ENCODE results near the gene LGALS9. TPM values are rescaled to one million over a fixed set of nuclear protein-coding genes. Genes with fewer than 3 reads are reported as not detected.
A peak's percentile ranks its signal among the peaks of the same experiment; 100 is the strongest.

The LGALS9 gene
- total and polyA plus RNA-seq, 5 experiments from 2014 or later, result 4.5 to 9.7 (median 8.4) TPM

DNA sequence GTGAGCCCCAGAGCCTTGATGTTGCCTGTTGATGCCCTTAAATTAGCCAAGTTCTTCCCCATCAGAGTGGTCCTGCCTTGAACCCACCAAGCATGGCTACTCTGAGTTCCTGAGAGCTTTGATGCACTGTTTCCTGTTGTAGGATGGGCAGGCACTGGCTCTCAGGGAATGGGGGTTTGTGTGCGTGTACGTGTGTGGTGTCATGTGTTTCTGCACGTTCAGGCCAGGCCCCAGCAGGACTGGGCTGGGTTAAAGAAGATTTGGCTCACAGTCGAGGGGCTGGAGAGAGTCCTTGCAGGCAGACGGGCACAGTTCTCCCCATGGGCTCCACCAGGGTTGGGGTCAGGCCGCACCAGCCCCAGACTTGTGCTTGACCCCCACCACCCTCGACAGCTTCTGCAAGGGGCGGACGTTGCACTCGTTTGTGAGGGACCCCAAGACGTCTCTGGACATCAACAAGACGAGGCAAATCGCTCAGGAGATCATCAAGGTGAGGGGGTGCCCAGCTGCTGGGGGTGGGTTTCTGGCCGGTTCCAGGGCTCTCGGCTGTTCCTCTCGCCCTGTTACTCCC, 23.4 kb upstream of the LGALS9 start:
- DNase-seq (no peak), ATAC-seq (no peak)
- Mint-ChIP-seq H3K9me3 (no peaks in the 10 kb centered on the region), H3K36me3 (peaks cover 0 to 42% (median 8%) of the 10 kb centered on the region in 3 donors), H3K27me3 (no peaks in the 10 kb centered on the region), H3K27ac (no peak overlapping the region), H3K4me3 (no peak overlapping the region), H3K4me1 (peaks cover 0 to 2% (median 2%) of the 10 kb centered on the region in 4 donors)
- POLR2A ChIA-PET, result no interaction called here

DNA sequence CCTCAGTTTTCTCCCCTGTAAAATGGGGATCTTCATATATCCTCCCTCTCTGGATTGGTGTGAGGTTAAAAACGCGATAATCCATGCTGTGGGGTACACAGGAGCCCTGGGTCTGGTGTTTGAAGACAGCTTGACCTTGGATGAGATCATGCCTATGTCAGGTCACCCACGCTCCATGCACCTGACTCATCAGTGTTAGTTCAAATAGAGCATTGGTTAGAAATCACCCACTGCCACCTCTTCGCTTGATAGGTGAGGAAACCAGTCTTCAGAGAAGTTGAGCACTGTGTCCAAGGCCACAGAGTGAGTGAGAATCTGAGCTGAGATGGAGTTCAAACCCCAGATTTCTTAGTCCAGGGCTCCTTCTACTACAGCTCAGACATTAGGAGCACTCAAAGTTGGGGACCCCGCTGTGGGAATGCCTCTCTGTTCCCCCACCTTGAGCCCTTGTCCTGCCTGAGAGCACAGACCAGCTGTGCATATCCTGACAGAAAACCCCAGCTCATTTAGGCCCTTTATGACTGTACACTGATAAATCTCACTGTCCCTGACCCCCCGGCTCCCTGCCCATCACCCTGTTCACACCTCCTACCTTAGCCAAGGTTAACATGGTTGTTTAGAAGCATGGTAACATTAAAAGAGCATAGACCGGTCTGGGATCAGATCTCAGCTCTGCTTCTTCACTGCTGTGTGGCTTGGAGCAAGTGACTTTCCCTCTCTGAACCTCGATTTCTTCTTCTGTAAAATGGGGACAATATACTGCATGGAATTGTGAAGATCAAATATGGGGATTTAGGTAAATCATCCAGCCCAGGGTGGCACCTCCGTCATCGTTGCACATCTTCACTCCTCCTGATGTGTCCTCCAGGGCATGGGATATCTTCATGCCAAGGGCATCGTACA, 22.4 kb upstream of the LGALS9 start:
- Mint-ChIP-seq H3K4me1 (no peaks in the 10 kb centered on the region), H3K4me3 (no peak overlapping the region), H3K27ac (no peak overlapping the region), H3K9me3 (no peaks in the 10 kb centered on the region), H3K36me3 (peaks cover 0 to 49% (median 8%) of the 10 kb centered on the region in 3 donors), H3K27me3 (no peaks in the 10 kb centered on the region)
- DNase-seq, result no peak
- no peak for ATAC-seq
- POLR2A ChIA-PET, result no interaction called here

DNA sequence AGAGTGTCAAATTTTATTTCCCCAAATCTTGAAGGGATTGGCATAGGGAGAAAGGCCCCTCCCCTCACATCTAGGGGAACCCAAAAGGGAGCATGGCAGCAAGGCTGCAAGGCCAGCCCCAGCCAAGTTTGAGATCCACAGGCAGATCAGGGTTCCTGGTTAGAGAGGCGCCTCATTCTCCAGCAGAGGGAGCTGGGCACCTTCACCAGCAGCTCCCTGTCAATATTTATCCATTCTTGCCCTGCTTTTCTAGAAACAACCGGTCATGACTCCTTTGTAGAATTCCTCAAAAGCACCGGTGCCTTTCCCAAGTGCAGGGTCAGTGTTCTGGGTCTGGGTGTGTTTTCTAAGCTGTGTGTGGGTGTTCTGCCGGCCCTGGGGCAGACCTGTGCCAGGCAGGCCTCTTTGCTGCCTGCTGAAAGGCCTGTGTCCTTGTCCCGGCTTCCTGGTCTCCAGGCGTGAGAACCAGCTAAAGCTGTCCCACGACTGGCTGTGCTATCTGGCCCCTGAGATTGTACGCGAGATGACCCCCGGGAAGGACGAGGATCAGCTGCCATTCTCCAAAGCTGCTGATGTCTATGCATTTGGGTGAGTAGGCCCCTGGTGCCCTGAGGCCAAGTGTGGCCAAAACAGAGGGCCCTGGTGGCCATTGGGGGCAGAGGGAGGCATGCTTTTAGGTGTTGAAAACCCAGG, 21.2 kb upstream of the LGALS9 start:
- POLR2A ChIA-PET, result no interaction called here
- Mint-ChIP-seq H3K27ac (peak overlapping the region in 1 of 10 donors; percentile 12), H3K36me3 (peaks cover 0 to 58% (median 13%) of the 10 kb centered on the region in 3 donors)

DNA sequence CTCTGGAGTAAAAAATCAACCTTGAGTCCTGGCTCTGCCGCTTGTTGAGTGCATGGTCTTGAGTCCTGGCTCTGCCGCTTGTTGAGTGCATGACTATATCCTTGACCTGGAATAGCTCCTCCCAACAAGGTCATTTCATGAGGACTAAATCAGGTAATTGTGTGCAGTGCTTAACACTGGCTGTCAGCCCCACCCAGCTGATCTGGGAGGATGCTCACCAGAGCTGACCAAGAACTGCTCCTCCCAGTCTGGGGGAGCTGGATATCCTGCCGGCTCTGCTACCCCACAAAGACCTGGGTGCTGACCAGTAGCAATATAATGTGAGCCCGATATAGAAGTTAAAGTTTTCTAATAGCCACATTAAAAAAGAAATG, 20.7 kb upstream of the LGALS9 start:
- DNase-seq, result no peak
- Mint-ChIP-seq H3K9me3 (no peaks in the 10 kb centered on the region), H3K36me3 (peaks cover 5 to 60% (median 19%) of the 10 kb centered on the region in 3 donors), H3K4me1 (no peaks in the 10 kb centered on the region), H3K27ac (no peak overlapping the region), H3K4me3 (no peak overlapping the region), H3K27me3 (no peaks in the 10 kb centered on the region)
- POLR2A ChIA-PET, result no interaction called here
- no peak for ATAC-seq

More for the DNA sequence above, 21.2 kb upstream of the LGALS9 start:
- DNase-seq (peak in 2 of 10 donors; percentile 11 to 26), ATAC-seq (no peak)
- H3K9me3 Mint-ChIP-seq, result no peaks in the 10 kb centered on the region
- H3K4me3 Mint-ChIP-seq, result no peak overlapping the region
- no peaks in the 10 kb centered on the region for H3K4me1 Mint-ChIP-seq
- H3K27me3 Mint-ChIP-seq, result no peaks in the 10 kb centered on the region

DNA sequence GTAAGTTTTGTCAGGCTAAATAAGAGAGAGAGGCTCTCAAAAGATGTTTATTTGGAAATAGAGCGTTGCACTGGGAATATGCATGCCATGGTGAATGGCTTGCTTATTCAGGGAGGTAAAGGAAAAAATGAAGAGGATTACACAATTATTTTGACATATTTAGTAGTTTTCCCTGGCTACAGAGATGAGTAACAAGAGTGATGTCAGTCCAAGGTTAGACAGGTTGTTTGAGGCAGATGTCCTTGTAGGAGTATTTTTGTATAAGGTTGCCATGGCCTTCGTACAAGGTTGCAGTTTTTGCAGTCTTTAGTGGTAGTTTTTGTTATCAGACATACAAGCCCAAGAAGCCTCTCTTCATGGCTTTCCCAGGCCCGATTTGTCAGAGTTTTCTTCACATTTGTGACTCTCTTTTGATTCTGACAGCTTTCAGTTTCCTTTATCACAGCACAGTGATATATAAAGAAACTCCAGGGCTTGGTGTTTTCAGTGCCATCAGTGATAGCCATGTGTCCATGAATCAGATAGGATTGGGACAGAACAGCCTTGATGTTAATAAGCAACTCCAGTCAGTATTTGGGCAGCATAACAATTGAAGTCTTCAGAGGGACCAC, 18.7 kb upstream of the LGALS9 start:
- peaks cover 0 to 4% (median 3%) of the 10 kb centered on the region in 4 donors for H3K4me1 Mint-ChIP-seq
- peaks cover 11 to 62% (median 18%) of the 10 kb centered on the region in 3 donors for H3K36me3 Mint-ChIP-seq
- no peaks in the 10 kb centered on the region for H3K9me3 Mint-ChIP-seq
- no peak overlapping the region for H3K27ac Mint-ChIP-seq
- H3K4me3 Mint-ChIP-seq, result no peak overlapping the region
- DNase-seq, result peak in 1 of 10 donors; percentile 22
- POLR2A ChIA-PET, result no interaction called here
- ATAC-seq, result no peak
- H3K27me3 Mint-ChIP-seq, result no peaks in the 10 kb centered on the region

DNA sequence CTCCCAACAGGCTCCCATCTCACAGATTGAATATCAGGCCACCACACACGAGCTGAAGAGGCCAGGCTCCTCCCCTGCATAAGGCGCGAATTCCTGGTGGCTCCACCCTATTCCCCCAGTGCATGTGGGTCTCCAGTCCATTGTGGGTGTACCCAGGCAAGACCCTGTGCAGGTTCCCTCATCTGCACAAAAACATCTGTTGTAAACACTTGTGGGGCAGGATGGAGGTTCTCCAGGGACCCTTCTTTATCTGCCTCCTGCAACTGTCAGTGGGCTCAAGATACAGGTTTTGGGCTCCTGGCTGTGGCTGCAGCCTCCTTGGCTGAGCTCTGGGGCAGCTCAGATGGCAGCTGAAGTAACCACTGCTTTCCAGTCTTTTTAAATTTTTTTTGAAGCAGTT, 17.6 kb upstream of the LGALS9 start:
- POLR2A ChIA-PET, result no interaction called here
- no peak overlapping the region for H3K27ac Mint-ChIP-seq
- ATAC-seq, result no peak

DNA sequence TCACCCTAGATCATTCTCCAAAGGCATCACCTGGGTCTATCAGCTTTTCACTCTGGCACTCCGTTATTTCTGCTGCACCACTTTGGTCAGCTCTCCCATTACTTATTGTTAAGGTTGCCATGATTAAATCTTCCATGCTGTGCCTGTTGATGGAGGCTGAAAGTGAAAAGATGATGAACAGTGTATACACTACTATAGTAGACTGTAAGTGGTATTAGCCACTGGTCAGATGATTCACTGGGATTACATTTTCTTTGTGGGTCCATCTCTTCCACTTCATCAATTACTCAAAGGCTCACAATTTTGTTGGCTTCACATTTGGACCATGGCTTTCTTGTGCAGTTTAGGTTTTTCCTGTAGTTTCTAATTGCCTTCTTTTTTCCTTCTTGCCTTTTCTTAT, 15.9 kb upstream of the LGALS9 start:
- Mint-ChIP-seq H3K9me3 (no peaks in the 10 kb centered on the region), H3K36me3 (peaks cover 11 to 69% (median 21%) of the 10 kb centered on the region in 3 donors), H3K4me1 (peaks cover 0 to 4% (median 3%) of the 10 kb centered on the region in 4 donors), H3K27me3 (no peaks in the 10 kb centered on the region), H3K27ac (no peak overlapping the region), H3K4me3 (no peak overlapping the region)
- ATAC-seq (no peak), DNase-seq (no peak)
- POLR2A ChIA-PET, result no interaction called here

More for the DNA sequence above, 17.6 kb upstream of the LGALS9 start:
- H3K27me3 Mint-ChIP-seq, result no peaks in the 10 kb centered on the region
- peaks cover 0 to 4% (median 3%) of the 10 kb centered on the region in 4 donors for H3K4me1 Mint-ChIP-seq
- H3K9me3 Mint-ChIP-seq, result no peaks in the 10 kb centered on the region
- peaks cover 11 to 68% (median 19%) of the 10 kb centered on the region in 3 donors for H3K36me3 Mint-ChIP-seq
- no peak overlapping the region for H3K4me3 Mint-ChIP-seq
- peak in 1 of 10 donors; percentile 43 for DNase-seq

DNA sequence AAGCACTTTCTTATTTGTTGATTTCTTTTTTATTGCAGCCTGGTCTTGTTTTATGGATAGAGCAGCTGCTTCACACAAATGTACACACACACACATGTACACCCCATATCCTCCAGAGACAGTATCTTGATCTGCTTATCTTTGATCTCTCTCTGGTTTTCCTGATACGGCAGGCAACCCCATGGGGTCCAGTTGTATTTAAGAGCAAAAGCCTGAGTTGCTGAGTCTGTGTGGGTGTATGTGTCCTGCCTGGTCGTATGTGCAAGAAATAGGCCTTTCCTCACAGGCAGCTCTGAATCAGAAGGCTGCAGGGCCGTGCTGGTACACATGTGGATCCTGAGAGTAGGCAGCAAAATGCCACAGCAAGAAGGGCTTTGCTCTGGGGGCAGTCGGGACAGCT, 14.6 kb upstream of the LGALS9 start:
- H3K4me1 Mint-ChIP-seq, result peaks cover 0 to 6% (median 4%) of the 10 kb centered on the region in 4 donors
- DNase-seq, result no peak
- peaks cover 11 to 68% (median 24%) of the 10 kb centered on the region in 3 donors for H3K36me3 Mint-ChIP-seq
- no peak overlapping the region for H3K4me3 Mint-ChIP-seq
- no peak for ATAC-seq
- H3K9me3 Mint-ChIP-seq, result no peaks in the 10 kb centered on the region
- POLR2A ChIA-PET, result no interaction called here
- peak overlapping the region in 4 of 10 donors; percentile 29 to 78 (median 52) for H3K27ac Mint-ChIP-seq
- H3K27me3 Mint-ChIP-seq, result no peaks in the 10 kb centered on the region

DNA sequence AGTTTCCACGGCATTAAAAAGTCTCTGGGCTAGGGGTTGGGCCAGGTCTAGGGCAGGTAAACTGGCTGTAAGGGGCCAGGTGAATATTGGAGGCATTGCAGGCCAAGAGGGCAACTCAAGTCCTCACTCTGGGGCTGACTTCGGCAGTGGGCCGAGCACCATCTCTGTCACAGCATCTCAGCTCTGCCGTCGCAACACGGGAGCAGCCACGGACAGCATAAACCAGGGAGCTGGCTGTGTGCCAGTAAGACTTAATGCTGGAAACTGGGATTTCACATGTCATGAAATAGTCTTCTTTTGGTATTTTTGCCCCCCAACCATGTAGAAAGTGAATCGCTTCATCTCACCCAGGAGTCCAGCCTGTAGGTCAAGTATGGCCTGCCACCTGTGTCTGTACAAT, 12.6 kb upstream of the LGALS9 start:
- Mint-ChIP-seq H3K4me1 (peaks cover 0 to 6% (median 4%) of the 10 kb centered on the region in 4 donors), H3K9me3 (no peaks in the 10 kb centered on the region), H3K27me3 (no peaks in the 10 kb centered on the region), H3K27ac (no peak overlapping the region), H3K36me3 (peaks cover 11 to 65% (median 21%) of the 10 kb centered on the region in 3 donors), H3K4me3 (no peak overlapping the region)
- ATAC-seq (no peak), DNase-seq (no peak)
- POLR2A ChIA-PET, result no interaction called here

DNA sequence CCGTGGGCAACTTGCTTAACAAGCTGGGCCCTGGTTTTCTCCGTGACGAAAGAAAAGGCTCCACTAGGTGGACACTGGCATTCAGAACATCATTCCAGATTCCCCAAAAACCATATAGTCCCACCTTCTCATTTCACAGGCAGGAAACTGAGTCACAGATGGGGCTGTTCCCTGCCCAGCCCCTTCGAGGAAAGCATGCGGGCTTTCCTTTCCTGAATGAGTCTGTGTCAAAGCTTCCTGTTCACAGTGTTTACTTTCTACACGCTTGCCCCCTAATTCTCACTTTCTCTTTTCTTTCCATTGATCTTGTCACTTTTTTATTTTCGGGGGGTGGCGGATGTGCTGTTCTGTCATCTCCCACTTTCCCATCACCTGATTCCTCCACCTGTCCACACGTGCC, 10.3 kb upstream of the LGALS9 start:
- DNase-seq, result no peak
- Mint-ChIP-seq H3K4me3 (no peak overlapping the region), H3K27ac (peak overlapping the region in 2 of 10 donors; percentile 43 to 80), H3K27me3 (no peaks in the 10 kb centered on the region), H3K36me3 (peaks cover 1 to 49% (median 9%) of the 10 kb centered on the region in 3 donors), H3K4me1 (peaks cover 0 to 6% (median 4%) of the 10 kb centered on the region in 4 donors), H3K9me3 (no peaks in the 10 kb centered on the region)
- POLR2A ChIA-PET, result no interaction called here
- ATAC-seq, result no peak

DNA sequence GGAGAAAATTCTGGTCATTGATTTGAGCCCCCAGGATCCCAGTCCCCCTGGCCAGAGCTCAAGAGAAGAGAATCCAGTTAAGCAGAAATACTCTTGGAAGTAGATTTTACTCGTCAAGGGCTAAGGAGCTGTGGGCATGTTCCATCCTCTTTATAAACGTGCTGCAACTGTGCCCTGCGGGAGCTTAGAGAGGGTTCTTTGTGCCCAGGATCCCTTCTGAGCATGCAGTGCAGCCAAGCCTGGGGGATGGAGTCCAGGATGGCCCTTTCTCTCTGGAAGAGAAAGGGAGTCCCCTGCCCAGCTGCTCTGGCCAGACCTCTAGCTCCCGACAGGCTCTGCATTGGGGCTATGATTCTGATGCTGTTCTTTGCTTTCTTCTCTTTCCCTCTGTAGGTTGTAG, 9.5 kb upstream of the LGALS9 start:
- Mint-ChIP-seq H3K36me3 (peaks cover 0 to 42% (median 9%) of the 10 kb centered on the region in 3 donors), H3K4me1 (peaks cover 0 to 4% (median under 1%) of the 10 kb centered on the region in 4 donors), H3K9me3 (no peaks in the 10 kb centered on the region), H3K27me3 (no peaks in the 10 kb centered on the region), H3K4me3 (no peak overlapping the region), H3K27ac (peak overlapping the region in 1 of 10 donors; percentile 80)
- no peak for ATAC-seq
- POLR2A ChIA-PET, result no interaction called here
- no peak for DNase-seq

DNA sequence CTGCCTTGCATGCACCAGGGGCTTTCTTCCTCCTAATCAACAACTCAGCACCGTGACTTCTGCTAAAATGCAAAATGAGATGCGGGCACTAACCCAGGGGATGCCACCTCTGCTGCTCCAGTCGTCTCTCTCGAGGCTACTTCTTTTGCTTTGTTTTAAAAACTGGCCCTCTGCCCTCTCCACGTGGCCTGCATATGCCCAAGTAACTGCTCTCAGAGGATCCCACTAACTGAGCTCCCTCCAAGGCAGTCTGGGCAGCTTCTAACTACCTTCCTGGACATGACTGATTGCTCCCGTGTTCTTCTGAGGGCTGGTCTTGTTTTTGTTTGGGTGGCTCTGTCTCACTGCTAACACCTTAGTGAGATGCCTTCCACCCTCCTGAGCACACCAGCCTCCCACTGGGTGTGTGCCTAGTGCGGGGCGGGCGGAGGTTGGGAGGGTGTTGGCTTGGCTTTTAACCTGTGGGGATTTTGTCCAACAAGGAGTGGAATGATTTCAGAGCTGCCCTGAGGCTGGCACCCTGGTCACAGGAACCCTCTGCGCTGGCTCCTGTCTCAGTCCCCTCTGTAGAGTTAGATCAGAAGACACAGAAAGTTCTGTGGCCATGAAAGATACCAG, 8.9 kb upstream of the LGALS9 start:
- Mint-ChIP-seq H3K4me1 (peaks cover 0 to 4% (median 0%) of the 10 kb centered on the region in 4 donors), H3K27me3 (no peaks in the 10 kb centered on the region), H3K36me3 (peaks cover 0 to 38% (median 9%) of the 10 kb centered on the region in 3 donors), H3K9me3 (no peaks in the 10 kb centered on the region), H3K27ac (no peak overlapping the region), H3K4me3 (no peak overlapping the region)
- ATAC-seq, result no peak
- POLR2A ChIA-PET, result no interaction called here
- no peak for DNase-seq
